Esophagus squamous epithelium (tissue), 5 donors: ENCODE data around the gene C12orf57. TPM values are rescaled to one million over a fixed set of nuclear protein-coding genes. Genes with fewer than 3 reads are reported as not detected.
A peak's percentile ranks its signal among the peaks of the same experiment; 100 is the strongest.

Source experiments
- DNase-seq: peaks from one replicate; lab custom pipeline; 2025; lab: John Stamatoyannopoulos, UW
- H3K27ac ChIP-seq, 4 donors: fragments of 200-600 bp; sonication (generic); one replicate each; pipeline ENCODE4 v1.5.1; 2016 to 2019; ENCODE audit warnings: mild to moderate bottlenecking in 1 of 4
- H3K27me3 ChIP-seq, 4 donors: fragments of 200-600 bp; sonication (generic); 1 replicate in 3 of 4; 2 replicates in 1 of 4; pipeline versions ENCODE4 v1.5.1 to v1.6.0; 2017 to 2021; ENCODE audit warnings: antibody characterized with exemption in 1 of 4
- H3K36me3 ChIP-seq, 3 donors: fragments of 200-600 bp; sonication (generic); one replicate each; pipeline ENCODE4 v1.5.1; 2016 to 2019
- H3K4me1 ChIP-seq, 3 donors: fragments of 200-600 bp; sonication (generic); one replicate each; pipeline ENCODE4 v1.5.1; 2017 to 2019
- H3K4me3 ChIP-seq, 4 donors: fragments of 200-600 bp; sonication (generic); 1 replicate in 3 of 4; 2 replicates in 1 of 4; pipeline ENCODE4 v1.5.1; 2016 to 2019; ENCODE audit warnings: mild to moderate bottlenecking in 2 of 4, moderate library complexity in 1 of 4
- H3K9me3 ChIP-seq, 3 donors: fragments of 200-600 bp; sonication (generic); one replicate each; pipeline ENCODE4 v1.5.1; 2016 to 2019
- CTCF ChIP-seq, 6 experiments: fragments of 450-650 bp in 4 of 6; fragments of 200-600 bp in 2 of 6; sonication (generic) in 2 of 6; IDR thresholded peaks; one replicate each; pipeline ENCODE4 v1.5.1; 2016 to 2019; ENCODE audit warnings: antibody characterized with exemption in 6 of 6, mild to moderate bottlenecking in 4 of 6, moderate library complexity in 4 of 6
- POLR2A ChIP-seq, 4 donors: fragments of 450-650 bp; IDR thresholded peaks; one replicate each; pipeline ENCODE4 v1.6.1; 2017; ENCODE audit warnings: antibody characterized with exemption in 4 of 4, mild to moderate bottlenecking in 4 of 4, moderate library complexity in 3 of 4
- WGBS, 2 donors: methylation state at CpG; one replicate each; pipeline ENCODE4 v1.1.5; 2018; 5-methylcytosine and 5-hydroxymethylcytosine counted together
- intact Hi-C: fragments of 100-400 bp; cut with DNase I; formaldehyde crosslinking; loops from one replicate; pipeline ENCODE4 v1.15.0; 2022
- total RNA-seq, 4 donors: library from RNA; depleted of rRNA; stranded (reverse); fragments of >200 nt; gene quantifications; one replicate each; pipeline ENCODE4 v1.1.0, GENCODE V29; 2016
- donor health status: DM: yes; HTN: yes; CAD: no.

The C12orf57 gene
- total RNA-seq, 4 donors from 2014 or later = 110 to 377 (median 156) TPM

DNA sequence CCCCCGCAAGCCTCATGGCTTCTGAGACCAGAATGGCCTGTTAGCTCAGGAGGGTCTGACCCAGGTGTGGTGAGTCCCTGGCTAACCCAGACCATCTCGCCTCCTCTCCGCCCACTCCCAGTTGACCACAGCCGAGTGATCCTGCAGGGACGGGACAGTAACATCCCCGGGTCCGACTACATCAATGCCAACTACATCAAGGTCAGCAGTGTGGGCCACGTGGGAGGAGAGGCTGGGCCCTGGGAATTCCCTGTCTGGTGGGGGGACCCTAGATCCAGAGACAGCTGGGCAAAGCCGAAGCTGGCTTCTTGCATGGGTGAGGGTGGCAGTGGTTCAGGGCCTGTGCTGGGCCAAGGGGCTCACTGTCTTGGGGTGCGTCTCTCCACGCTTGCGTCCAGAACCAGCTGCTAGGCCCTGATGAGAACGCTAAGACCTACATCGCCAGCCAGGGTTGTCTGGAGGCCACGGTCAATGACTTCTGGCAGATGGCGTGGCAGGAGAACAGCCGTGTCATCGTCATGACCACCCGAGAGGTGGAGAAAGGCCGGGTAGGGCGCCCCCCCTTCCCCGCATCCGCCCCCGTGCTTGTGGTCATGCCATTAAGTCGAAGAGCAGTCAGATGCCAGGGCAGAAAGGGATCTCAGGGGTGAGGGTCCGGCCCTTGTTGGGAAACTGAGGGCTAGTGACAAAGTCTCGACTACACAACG is 12.4 kb downstream of the C12orf57 start:
- Histone ChIP-seq H3K27ac (peak overlapping the region in 2 of 4 donors; percentile 29 to 34), H3K9me3 (no peaks in the 10 kb centered on the region), H3K27me3 (no peaks in the 10 kb centered on the region), H3K36me3 (peaks cover 0 to 34% (median 0%) of the 10 kb centered on the region in 3 donors), H3K4me1 (peaks cover 20 to 77% (median 43%) of the 10 kb centered on the region in 3 donors), H3K4me3 (no peak overlapping the region)
- TF ChIP-seq CTCF (IDR thresholded peaks at IDR 0.05) (no peak), POLR2A (IDR thresholded peaks at IDR 0.05) (no peak)
- WGBS, 2 donors = 71 to 100% methylated on average over 3 to 10 of the region's 28 CpGs
- no peak for DNase-seq
- intact Hi-C loops = no loop called here

GRCh38 chr12:6957151-6957701 is 13.4 kb downstream of the C12orf57 start:
- H3K4me3 ChIP-seq = no peak overlapping the region
- H3K27ac ChIP-seq = peak overlapping the region in 2 of 4 donors; percentile 78 to 95
- DNase-seq = no peak
- WGBS, 2 donors = 71 to 80% methylated on average over 13 to 14 of the region's 20 CpGs
- peaks cover 31 to 87% (median 53%) of the 10 kb centered on the region in 3 donors for H3K4me1 ChIP-seq
- peaks cover 0 to 34% (median 0%) of the 10 kb centered on the region in 3 donors for H3K36me3 ChIP-seq
- no peaks in the 10 kb centered on the region for H3K9me3 ChIP-seq
- intact Hi-C loops = no loop called here
- no peak for TF ChIP-seq POLR2A (IDR thresholded peaks at IDR 0.05)
- no peak for TF ChIP-seq CTCF (IDR thresholded peaks at IDR 0.05)
- H3K27me3 ChIP-seq = no peaks in the 10 kb centered on the region

DNA sequence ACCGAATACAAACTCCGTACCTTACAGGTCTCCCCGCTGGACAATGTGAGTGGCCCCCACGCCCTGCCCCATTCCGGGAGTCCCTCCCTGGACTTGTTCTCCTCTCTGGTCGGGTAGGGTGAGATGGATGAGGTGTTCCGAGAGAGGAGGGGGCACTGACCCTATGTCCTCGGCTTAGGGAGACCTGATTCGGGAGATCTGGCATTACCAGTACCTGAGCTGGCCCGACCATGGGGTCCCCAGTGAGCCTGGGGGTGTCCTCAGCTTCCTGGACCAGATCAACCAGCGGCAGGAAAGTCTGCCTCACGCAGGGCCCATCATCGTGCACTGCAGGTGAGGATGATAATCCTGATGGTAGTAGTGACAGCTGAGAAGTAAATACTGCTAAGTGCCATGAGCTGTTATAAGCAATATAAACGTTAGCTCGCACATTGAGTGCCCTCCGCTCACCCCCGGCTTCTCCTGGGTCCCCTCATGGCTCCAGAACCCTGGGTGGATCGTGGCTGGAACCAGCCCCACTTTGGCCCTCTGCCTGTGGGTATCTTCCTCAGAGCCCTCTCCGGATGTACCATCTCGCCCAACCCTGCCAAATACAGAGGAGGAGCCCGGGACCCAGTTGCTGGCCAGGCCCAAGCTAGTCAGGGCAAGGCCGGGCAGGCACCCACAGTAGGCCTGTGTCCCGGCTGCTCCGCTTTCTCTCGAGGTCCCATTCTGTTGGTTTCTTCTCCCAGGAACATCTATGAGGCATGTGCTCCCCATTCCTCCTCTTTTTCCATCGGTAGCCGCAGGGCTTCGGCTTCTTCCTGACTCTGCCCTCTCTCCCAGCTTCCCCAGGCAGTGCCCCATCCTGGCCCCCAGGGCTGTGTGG is 14.2 kb downstream of the C12orf57 start:
- no peak overlapping the region for H3K4me3 ChIP-seq
- no peaks in the 10 kb centered on the region for H3K9me3 ChIP-seq
- no peak for DNase-seq
- 38 to 63% methylated on average over 16 to 20 of the region's 28 CpGs for whole genome bisulfite sequencing, 2 donors
- H3K27me3 ChIP-seq = no peaks in the 10 kb centered on the region
- peaks cover 34 to 95% (median 58%) of the 10 kb centered on the region in 3 donors for H3K4me1 ChIP-seq
- H3K27ac ChIP-seq = peak overlapping the region; percentile 50 to 95 (median 66)
- intact Hi-C loops = no loop called here
- H3K36me3 ChIP-seq = peaks cover 0 to 34% (median 0%) of the 10 kb centered on the region in 3 donors
- TF ChIP-seq CTCF (IDR thresholded peaks at IDR 0.05) (no peak), POLR2A (IDR thresholded peaks at IDR 0.05) (no peak)

DNA sequence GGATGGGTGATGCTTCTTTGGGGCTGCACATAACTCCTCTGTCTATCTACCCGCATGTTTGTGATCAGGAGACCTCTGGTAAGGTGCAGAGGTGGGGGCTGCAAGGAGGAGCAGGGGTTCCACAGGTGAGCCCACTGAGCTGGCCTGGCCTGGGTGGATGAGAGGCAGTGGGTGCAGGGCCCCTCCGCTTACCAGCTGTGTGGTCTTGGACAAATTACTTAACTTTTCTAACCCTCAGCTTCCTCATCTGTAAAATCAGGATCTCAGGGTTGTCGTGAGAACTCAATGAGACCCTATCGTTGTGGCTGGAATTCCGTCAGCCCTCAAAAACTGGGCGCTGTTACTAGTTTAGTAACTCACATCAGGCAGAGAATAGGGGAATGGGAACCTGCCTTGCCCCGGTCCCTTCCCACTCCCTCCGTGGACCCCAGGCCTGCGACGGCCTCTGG is 14.8 kb downstream of the C12orf57 start:
- peaks cover 0 to 34% (median 0%) of the 10 kb centered on the region in 3 donors for H3K36me3 ChIP-seq
- peak overlapping the region in 1 of 4 donors; percentile 44 for H3K4me3 ChIP-seq
- intact Hi-C loops = no loop called here
- H3K4me1 ChIP-seq = peaks cover 34 to 92% (median 58%) of the 10 kb centered on the region in 3 donors
- WGBS, 2 donors = 68 to 73% methylated on average over 8 of the region's 10 CpGs
- no peaks in the 10 kb centered on the region for H3K9me3 ChIP-seq
- TF ChIP-seq POLR2A (IDR thresholded peaks at IDR 0.05) = no peak
- no peak for TF ChIP-seq CTCF (IDR thresholded peaks at IDR 0.05)
- no peak for DNase-seq
- H3K27me3 ChIP-seq = no peaks in the 10 kb centered on the region
- peak overlapping the region; percentile 50 to 95 (median 66) for H3K27ac ChIP-seq
